ENCODE data around the gene IL36RN. TPM values are rescaled to one million over a fixed set of nuclear protein-coding genes. Genes with fewer than 3 reads are reported as not detected.

IL36RN gene
- total and polyA plus RNA-seq, 12 donors: not detected

GRCh38 chr2:113057117-113057516 lies 1.9 kb upstream of the IL36RN start:
- ATAC-seq: no peak
- DNase-seq: no peak
- WGBS, 2 donors: 74 to 85% methylated on average over 1 of the region's 1 CpG
- Histone ChIP-seq H3K4me3 (no peak overlapping the region), H3K27ac (no peak overlapping the region), H3K4me1 (no peaks in the 10 kb centered on the region), H3K36me3 (no peaks in the 10 kb centered on the region), H3K9me3 (peaks cover 0 to 15% (median 0%) of the 10 kb centered on the region in 11 donors), H3K27me3 (peaks cover 0 to 4% (median 0%) of the 10 kb centered on the region in 7 donors)
- TF ChIP-seq CTCF (IDR thresholded peaks at IDR 0.05): no peak
- intact Hi-C loops (cut with DNase I): no loop called here

GRCh38 chr2:113058411-113058994 lies 495 bp upstream of the IL36RN start:
- ATAC-seq: no peak
- H3K4me3 ChIP-seq: no peak overlapping the region
- no peak for TF ChIP-seq CTCF (IDR thresholded peaks at IDR 0.05)
- H3K36me3 ChIP-seq: no peaks in the 10 kb centered on the region
- H3K27ac ChIP-seq: no peak overlapping the region
- 61 to 64% methylated on average over 2 of the region's 2 CpGs for WGBS, 2 donors
- DNase-seq: no peak
- H3K4me1 ChIP-seq: no peaks in the 10 kb centered on the region
- intact Hi-C loops (cut with DNase I): no loop called here
- H3K27me3 ChIP-seq: peaks cover 0 to 8% (median 0%) of the 10 kb centered on the region in 7 donors
- peaks cover 0 to 15% (median 0%) of the 10 kb centered on the region in 11 donors for H3K9me3 ChIP-seq

DNA sequence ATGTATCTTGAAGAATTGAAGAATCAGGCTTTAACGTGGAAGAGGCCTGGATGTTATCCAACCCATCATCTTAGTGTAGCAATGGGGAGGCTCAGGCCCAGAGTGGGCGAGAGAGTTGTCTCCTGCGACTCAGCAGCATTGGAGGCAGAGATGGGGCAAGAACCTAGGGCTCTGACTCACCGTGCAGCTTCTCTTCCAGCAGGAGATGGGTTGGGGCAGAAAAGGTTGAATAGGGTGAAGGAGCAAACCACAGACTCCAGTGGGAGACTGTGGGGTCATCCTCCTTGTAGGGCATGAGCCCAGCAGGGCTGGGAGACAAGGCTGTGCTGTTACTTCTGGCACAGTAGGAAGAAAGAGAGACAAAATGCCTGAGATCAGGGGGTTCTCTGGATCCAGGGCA lies 1.4 kb downstream of the IL36RN start:
- peaks cover 0 to 8% (median 0%) of the 10 kb centered on the region in 7 donors for H3K27me3 ChIP-seq
- no peak overlapping the region for H3K4me3 ChIP-seq
- no peak for DNase-seq
- no peaks in the 10 kb centered on the region for H3K4me1 ChIP-seq
- peaks cover 0 to 11% (median 0%) of the 10 kb centered on the region in 11 donors for H3K9me3 ChIP-seq
- 79 to 80% methylated on average over 4 of the region's 4 CpGs for WGBS, 2 donors
- intact Hi-C loops (cut with DNase I): no loop called here
- H3K27ac ChIP-seq: no peak overlapping the region
- no peak for TF ChIP-seq CTCF (IDR thresholded peaks at IDR 0.05)
- no peaks in the 10 kb centered on the region for H3K36me3 ChIP-seq
- ATAC-seq: no peak

DNA sequence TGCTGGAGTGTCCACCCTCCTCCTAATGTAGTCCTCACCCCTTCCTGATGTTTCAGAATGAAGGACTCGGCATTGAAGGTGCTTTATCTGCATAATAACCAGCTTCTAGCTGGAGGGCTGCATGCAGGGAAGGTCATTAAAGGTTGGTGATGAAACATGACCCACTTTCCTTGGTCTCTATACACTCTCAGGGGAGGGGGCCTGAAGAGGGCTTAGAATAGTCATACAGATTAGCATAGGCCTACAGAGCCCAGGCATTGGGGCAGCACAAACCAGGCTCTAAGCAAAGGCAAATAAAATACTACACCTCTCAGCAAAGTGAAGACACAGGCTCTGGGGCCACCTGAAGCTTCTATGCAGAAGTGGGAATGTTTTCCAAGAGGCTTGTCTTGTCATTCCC lies 1.8 kb downstream of the IL36RN start:
- no peak for TF ChIP-seq CTCF (IDR thresholded peaks at IDR 0.05)
- Histone ChIP-seq H3K27me3 (peaks cover 0 to 8% (median 0%) of the 10 kb centered on the region in 7 donors), H3K4me1 (no peaks in the 10 kb centered on the region), H3K36me3 (no peaks in the 10 kb centered on the region), H3K4me3 (no peak overlapping the region), H3K27ac (no peak overlapping the region), H3K9me3 (peaks cover 0 to 9% (median 0%) of the 10 kb centered on the region in 11 donors)
- no peak for ATAC-seq
- intact Hi-C loops (cut with DNase I): no loop called here
- DNase-seq: no peak
- WGBS, 2 donors: 55 to 58% methylated on average over 1 of the region's 1 CpG
